NCI-H1105 (cell line): ENCODE measurements around the gene CUX1.

Experiments used
- DNase-seq: peaks from one replicate; lab custom pipeline; 2025; lab: John Stamatoyannopoulos, UW

The CUX1 gene

GRCh38 chr7:102272075-102272916, 454.9 kb downstream of the CUX1 start:
- peak; percentile 37 for DNase-seq

GRCh38 chr7:102272917-102273748, 455.7 kb downstream of the CUX1 start:
- no peak for DNase-seq

- no peak for DNase-seq
These were observed 456.6 kb downstream of the CUX1 start for GRCh38 chr7:102273749-102274712.

- DNase-seq = no peak
These were observed 457.8 kb downstream of the CUX1 start for GRCh38 chr7:102275123-102275703.

- no peak for DNase-seq
These were observed 460.5 kb downstream of the CUX1 start for GRCh38 chr7:102277901-102278300.

GRCh38 chr7:102279537-102280400, 462.3 kb downstream of the CUX1 start:
- DNase-seq = peak; percentile 54

- DNase-seq = no peak
These were observed 463.1 kb downstream of the CUX1 start for GRCh38 chr7:102280521-102280920.

GRCh38 chr7:102281785-102282184, 464.4 kb downstream of the CUX1 start:
- DNase-seq = no peak

- DNase-seq = no peak
These were observed 465.3 kb downstream of the CUX1 start for GRCh38 chr7:102282465-102283362.

GRCh38 chr7:102283477-102284189, 466.2 kb downstream of the CUX1 start:
- no peak for DNase-seq

- no peak for DNase-seq
These were observed 467.0 kb downstream of the CUX1 start for GRCh38 chr7:102284399-102284798.

GRCh38 chr7:102284891-102285539, 467.6 kb downstream of the CUX1 start:
- DNase-seq = no peak

- no peak for DNase-seq
These were observed 468.3 kb downstream of the CUX1 start for GRCh38 chr7:102285540-102286236.

- peak; percentile 51 for DNase-seq
These were observed 469.0 kb downstream of the CUX1 start, which contains the start of gene SH2B2 for GRCh38 chr7:102286237-102287110. SH2B2 (plus strand) TSS chr7:102286868; CDS start chr7:102300551, 13,683 bp downstream.

- peak; percentile 51 for DNase-seq
These were observed 469.9 kb downstream of the CUX1 start for GRCh38 chr7:102287111-102287980.

- DNase-seq = no peak
These were observed 470.5 kb downstream of the CUX1 start for GRCh38 chr7:102287981-102288278.
